Mucosa of descending colon (tissue), 3 donors: ENCODE results near the gene TUBB2B. TPM values are rescaled to one million over a fixed set of nuclear protein-coding genes. Genes with fewer than 3 reads are reported as not detected.

Source experiments
- ATAC-seq: fragments of 200-7000 bp; cut with Tn5 transposase; one replicate; pipeline ENCODE4 v1.9.1; 2020; ENCODE audit warnings: mild to moderate bottlenecking, moderate library complexity
- DNase-seq, 3 donors: peaks; one replicate each; pipeline ENCODE4 v3.0.0-alpha.2; 2020
- H3K36me3 ChIP-seq: fragments of 200-600 bp; one replicate; pipeline ENCODE4 v1.8.0; 2021; ENCODE audit warnings: low read depth, mild to moderate bottlenecking
- H3K4me1 ChIP-seq: fragments of 200-600 bp; one replicate; pipeline ENCODE4 v1.8.0; 2021; ENCODE audit warnings: low read depth, mild to moderate bottlenecking
- H3K4me3 ChIP-seq: fragments of 200-600 bp; one replicate; pipeline ENCODE4 v1.8.0; 2021; ENCODE audit warnings: mild to moderate bottlenecking
- H3K9me3 ChIP-seq: fragments of 200-600 bp; one replicate; pipeline ENCODE4 v1.8.0; 2021; ENCODE audit warnings: mild to moderate bottlenecking
- CTCF ChIP-seq: fragments of 200-600 bp; IDR thresholded peaks from one replicate; pipeline ENCODE4 v1.8.0; 2022; ENCODE audit warnings: antibody characterized with exemption, mild to moderate bottlenecking
- intact Hi-C, 2 donors: fragments of 100-400 bp; cut with DNase I in 1 of 2; cut with micrococcal nuclease in 1 of 2; formaldehyde crosslinking; loops; one replicate each; pipeline versions ENCODE4 v1.11.0 to v1.11.1; 2022; cut with DNase I, micrococcal nuclease
- total RNA-seq, 3 donors: library from RNA; stranded (reverse); fragmentation: NEBNext Ultra II Directional in 2 of 3; extraction: Animal tissue kit (Norgen Biotek cat#: 25700) in 2 of 3; gene quantifications; one replicate each; pipeline versions ENCODE4 v1.2.1 to v1.2.4, GENCODE V29; 2021 to 2023
- donor health status: DM: no; HTN: no; CAD: no; lungs with moderate emphysema.
- donor health status: DM: no; HTN: no; CAD: no.
- donor health status: DM: no; HTN: yes; CAD: no.

The TUBB2B gene
- total RNA-seq, 3 donors from 2014 or later: 0.87 to 18.5 (median 3.6) TPM

GRCh38 chr6:3220366-3220765, 7.1 kb downstream of the TUBB2B start:
- no peak overlapping the region for H3K4me3 ChIP-seq
- no peak for DNase-seq
- H3K4me1 ChIP-seq: no peaks in the 10 kb centered on the region
- intact Hi-C loops: no loop called here
- ATAC-seq: no peak
- H3K36me3 ChIP-seq: no peaks in the 10 kb centered on the region
- H3K9me3 ChIP-seq: no peaks in the 10 kb centered on the region
- TF ChIP-seq CTCF: no peak

GRCh38 chr6:3218266-3218665, 9.2 kb downstream of the TUBB2B start:
- TF ChIP-seq CTCF: no peak
- no peak for ATAC-seq

GRCh38 chr6:3217286-3217685, 10.2 kb downstream of the TUBB2B start:
- intact Hi-C loops: no loop called here
- Histone ChIP-seq H3K9me3 (no peaks in the 10 kb centered on the region), H3K4me1 (no peaks in the 10 kb centered on the region), H3K4me3 (no peak overlapping the region), H3K36me3 (no peaks in the 10 kb centered on the region)
- ATAC-seq (no peak), DNase-seq (no peak)
- TF ChIP-seq CTCF: no peak

More at GRCh38 chr6:3218266-3218665, 9.2 kb downstream of the TUBB2B start:
- DNase-seq: no peak
- no peak overlapping the region for H3K4me3 ChIP-seq
- intact Hi-C loops: no loop called here
- no peaks in the 10 kb centered on the region for H3K4me1 ChIP-seq
- H3K36me3 ChIP-seq: no peaks in the 10 kb centered on the region
- no peaks in the 10 kb centered on the region for H3K9me3 ChIP-seq

GRCh38 chr6:3214898-3215297, 12.6 kb downstream of the TUBB2B start:
- intact Hi-C loops: no loop called here
- ATAC-seq: no peak

GRCh38 chr6:3213334-3213695, 14.1 kb downstream of the TUBB2B start:
- Histone ChIP-seq H3K9me3 (no peaks in the 10 kb centered on the region), H3K36me3 (no peaks in the 10 kb centered on the region), H3K4me3 (no peak overlapping the region), H3K4me1 (no peaks in the 10 kb centered on the region)
- intact Hi-C loops: no loop called here
- ATAC-seq (no peak), DNase-seq (no peak)
- no peak for TF ChIP-seq CTCF

More at GRCh38 chr6:3214898-3215297, 12.6 kb downstream of the TUBB2B start:
- no peaks in the 10 kb centered on the region for H3K4me1 ChIP-seq
- no peaks in the 10 kb centered on the region for H3K9me3 ChIP-seq
- no peak overlapping the region for H3K4me3 ChIP-seq
- no peaks in the 10 kb centered on the region for H3K36me3 ChIP-seq
- TF ChIP-seq CTCF: no peak
- no peak for DNase-seq

- Histone ChIP-seq H3K36me3 (no peaks in the 10 kb centered on the region), H3K4me3 (no peak overlapping the region), H3K9me3 (no peaks in the 10 kb centered on the region), H3K4me1 (no peaks in the 10 kb centered on the region)
- DNase-seq (no peak), ATAC-seq (no peak)
- intact Hi-C loops: no loop called here
- TF ChIP-seq CTCF: no peak
Measured at GRCh38 chr6:3212261-3212660, 15.2 kb downstream of the TUBB2B start.
